HG03039 (cell line): ENCODE results near the gene PSKH1.
"Not testable (repeated sequence)": the region's sequence is repeated elsewhere in the genome, so short reads cannot be mapped to it uniquely, and the experiment has no call there.

ENCODE experiments used
- ATAC-seq: cut with Tn5 transposase; IDR thresholded peaks from one replicate; pipeline ENCODE4 v1.9.1; 2021; ENCODE audit warnings: mild to moderate bottlenecking, moderate library complexity; ENCODE audit not compliant: unreplicated experiment

Gene PSKH1

DNA sequence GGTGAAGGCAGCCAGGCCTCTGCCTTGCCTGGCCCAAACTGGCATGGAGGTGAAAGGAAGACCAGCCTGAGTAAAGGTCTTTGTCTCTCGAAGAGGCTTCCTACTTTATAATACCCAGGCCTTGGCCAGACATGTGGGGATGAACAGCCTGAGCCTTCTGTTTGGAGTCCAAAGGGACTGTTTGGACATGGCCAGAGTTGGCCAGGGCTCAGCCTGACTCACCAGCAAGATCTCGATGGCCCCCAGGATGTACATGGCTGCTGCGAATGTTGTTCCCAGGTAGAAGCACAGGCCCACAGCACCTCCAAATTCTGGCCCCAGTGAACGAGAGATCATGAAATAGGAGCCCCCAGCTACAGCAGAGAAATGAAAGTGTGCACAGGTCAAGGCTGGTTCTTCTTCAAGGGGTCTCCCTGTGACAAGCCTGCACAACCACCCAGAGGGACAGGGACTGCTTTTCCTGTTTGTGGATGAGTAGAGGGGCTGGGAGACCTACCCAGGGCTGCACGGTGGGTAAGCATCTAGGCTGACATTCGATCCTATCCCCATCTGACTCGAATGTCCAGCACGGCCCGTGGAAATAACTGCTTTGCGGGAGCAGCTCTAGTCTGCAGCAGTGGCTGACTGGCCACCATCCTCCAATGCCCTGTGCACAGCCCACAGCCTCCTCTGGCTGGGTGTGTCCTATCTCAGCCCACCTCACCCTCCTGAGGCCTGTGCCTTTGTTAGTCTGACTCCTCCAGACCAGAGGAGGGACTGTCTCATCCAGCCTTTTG, 61.6 kb downstream of the PSKH1 start:
- ATAC-seq: no peak

GRCh38 chr16:67957622-67958021, 64.6 kb downstream of the PSKH1 start:
- ATAC-seq: no peak

DNA sequence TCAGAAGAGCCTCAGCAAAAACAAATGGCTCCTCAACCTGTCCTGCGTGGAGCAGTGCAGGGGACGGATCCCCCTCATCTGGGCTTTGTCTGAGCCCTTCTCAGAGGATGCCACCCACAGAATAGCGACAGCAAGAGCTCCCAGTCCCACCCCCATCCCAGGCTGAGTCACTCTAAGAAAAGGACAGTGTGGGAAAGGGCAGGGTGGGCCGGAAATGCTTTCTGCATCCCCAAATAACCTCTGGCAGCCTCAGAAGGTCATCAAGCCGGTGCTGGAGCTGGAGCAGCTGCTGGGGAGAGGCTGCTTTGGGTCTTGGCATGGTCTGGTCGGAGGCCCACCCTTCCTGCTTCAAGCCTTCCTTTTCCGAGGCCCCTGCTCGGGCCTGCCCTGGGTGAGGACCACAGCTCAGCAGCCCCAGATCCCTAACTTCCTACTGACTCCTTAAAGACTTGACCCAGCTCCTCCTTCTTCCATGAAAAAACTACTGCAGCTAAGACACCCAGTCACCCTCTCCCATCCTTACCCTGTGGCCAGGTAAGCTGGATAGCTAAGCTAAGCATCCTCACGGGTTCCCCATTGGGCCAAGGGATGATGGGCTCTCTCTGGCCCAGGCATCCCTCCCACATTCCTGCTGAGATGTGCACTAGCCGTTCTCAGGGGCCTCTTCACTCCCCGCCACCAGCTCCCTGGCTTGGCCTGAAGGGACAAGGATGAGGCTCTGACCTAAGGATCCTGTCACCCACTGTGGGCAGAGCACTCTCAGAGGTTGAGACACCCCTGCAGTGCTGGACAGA, 66.7 kb downstream of the PSKH1 start:
- ATAC-seq: no peak

- no peak for ATAC-seq
Measured at GRCh38 chr16:67961551-67961957, 68.5 kb downstream of the PSKH1 start.

- ATAC-seq: no peak
Measured at GRCh38 chr16:67962135-67962534, 69.1 kb downstream of the PSKH1 start.

- ATAC-seq: no peak
Measured at GRCh38 chr16:67963292-67963661, 70.2 kb downstream of the PSKH1 start.

DNA sequence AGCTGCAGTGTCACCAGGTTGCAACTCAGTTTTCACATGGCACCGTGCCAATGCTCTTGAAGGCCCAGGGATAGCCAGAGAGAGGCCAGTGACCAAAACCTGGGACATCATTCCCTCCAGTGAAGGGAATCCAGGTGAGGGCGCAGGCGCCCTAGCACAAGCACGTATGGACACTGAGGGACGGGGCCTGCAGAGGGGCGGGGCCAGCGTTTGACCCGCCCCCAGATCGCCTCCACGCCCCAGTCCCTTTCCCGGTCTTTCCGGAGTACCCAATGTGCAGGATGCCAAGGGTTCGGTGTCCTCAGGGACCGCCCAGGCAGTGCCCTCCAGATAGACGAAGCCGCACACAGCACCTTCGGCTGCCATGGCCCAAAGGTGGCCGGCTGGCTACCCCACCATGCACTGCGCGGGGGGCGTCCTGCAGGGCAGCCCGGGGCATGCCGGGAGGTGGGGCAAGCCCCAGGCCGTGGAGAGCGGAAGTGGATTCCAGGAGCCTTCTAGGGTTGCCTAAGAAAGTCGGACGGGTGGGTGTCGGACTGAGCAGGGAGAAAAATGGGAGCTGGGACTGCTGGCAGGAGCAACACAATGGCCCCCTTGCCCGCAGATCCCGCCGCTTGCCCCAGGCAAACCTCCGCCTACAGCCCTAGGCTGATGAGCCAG, 70.7 kb downstream of the PSKH1 start:
- no peak for ATAC-seq

- ATAC-seq: no peak
Measured at GRCh38 chr16:67964477-67965131, 71.5 kb downstream of the PSKH1 start.

GRCh38 chr16:67965668-67966548, 72.9 kb downstream of the PSKH1 start:
- no peak for ATAC-seq

DNA sequence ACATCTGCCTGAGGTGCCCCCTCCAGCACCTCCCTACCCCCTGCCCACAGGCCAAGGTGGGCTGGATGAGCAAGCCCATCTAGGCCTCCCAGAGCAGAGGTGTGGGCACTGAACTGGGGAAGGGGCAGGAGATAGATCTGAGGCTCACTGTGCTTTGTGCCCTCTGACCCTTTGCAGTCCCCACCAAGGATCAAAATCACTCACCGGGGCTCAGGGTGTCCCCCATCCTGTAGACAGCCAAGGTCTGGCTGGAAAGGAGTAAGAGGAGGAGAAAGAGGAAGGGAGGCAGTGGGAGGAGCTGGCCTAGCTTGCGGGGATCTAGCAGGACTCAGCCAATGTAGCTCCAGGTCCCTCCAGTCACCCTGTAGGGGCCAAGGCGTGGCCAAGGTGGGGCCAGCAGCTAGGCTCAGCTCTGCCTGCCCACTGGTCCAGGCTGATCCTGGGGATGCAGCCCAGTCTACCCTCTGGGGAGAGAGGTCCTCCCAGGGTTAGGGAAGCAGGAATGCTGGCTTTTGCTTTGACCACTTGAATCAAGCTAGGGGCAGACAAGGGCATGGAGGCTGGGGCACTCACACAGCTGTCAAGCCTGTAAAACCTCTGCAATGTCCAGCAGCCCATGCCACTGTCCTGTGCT, 73.6 kb downstream of the PSKH1 start:
- ATAC-seq: no peak

DNA sequence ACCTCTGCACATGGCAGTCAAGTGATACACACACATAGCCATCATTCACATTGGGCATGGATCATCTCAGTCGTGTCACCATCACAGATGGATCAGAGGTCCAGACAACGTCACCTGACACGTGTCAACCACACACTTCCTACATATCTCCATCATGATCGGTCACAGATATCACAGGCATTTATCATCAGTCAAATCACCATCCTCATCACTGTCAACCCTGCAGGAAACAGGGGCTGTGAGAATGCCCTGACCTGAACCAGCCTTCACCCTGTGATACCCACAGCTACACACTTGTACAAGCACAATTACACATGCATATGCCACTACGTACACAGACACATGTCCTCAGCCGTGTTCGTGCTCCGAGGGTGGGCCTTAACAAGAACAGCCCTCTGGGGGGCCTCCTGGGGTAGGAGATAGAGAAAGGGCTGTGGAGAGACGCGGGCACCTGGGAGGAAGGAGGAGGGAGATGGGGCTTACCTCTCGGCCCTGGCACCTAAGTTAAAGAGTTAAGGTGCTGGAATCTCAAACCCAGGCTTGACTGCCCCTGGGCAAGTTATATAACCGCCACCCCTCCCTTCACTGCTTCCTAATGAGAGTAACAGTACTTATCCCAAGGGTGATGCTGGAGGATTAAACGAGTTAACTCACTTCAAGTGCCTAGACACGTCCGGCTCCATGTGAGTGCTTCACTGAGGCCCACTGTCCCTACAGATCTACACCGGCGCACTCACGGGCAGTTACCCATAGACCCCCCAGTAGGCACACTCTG, 74.3 kb downstream of the PSKH1 start:
- peak; percentile 3 for ATAC-seq

GRCh38 chr16:67967958-67968399, 74.9 kb downstream of the PSKH1 start:
- peak; percentile 25 for ATAC-seq

GRCh38 chr16:67968400-67969253, 75.6 kb downstream of the PSKH1 start, which contains the start of gene SLC12A4:
Gene SLC12A4, minus strand, starts transcription at chr16:67968637. Its CDS starts 84 bp downstream, at chr16:67968553.
- ATAC-seq: peak; percentile 69

- no peak for ATAC-seq
Measured at GRCh38 chr16:67969254-67970039, 76.4 kb downstream of the PSKH1 start.

DNA sequence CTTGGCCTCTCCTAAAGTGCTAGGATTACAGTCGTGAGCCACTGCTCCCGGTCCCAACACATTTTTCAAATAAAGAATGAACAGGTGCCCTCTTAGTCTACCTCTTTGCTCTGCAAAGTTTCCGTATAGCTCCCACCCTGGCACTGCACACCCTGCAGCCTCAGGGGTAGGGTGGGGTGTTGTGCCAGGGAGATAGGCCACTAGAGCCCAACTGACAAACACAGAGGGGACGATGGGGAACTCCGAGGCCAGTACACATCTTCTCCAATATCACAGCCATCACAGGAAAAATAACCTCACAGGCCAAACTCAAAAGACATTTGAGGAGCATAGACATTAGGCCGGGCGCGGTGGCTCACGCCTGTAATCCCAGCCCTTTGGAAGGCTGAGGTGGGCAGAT, 78.1 kb downstream of the PSKH1 start:
- no peak for ATAC-seq

GRCh38 chr16:67972285-67972684, 79.2 kb downstream of the PSKH1 start:
- not testable (repeated sequence) for ATAC-seq
